Measurements from ENCODE around the gene CITED1.

GRCh38 chrX:72306851-72307645 lies 1.3 kb upstream of the CITED1 start:
- TF ChIP-seq, protein P1, sequence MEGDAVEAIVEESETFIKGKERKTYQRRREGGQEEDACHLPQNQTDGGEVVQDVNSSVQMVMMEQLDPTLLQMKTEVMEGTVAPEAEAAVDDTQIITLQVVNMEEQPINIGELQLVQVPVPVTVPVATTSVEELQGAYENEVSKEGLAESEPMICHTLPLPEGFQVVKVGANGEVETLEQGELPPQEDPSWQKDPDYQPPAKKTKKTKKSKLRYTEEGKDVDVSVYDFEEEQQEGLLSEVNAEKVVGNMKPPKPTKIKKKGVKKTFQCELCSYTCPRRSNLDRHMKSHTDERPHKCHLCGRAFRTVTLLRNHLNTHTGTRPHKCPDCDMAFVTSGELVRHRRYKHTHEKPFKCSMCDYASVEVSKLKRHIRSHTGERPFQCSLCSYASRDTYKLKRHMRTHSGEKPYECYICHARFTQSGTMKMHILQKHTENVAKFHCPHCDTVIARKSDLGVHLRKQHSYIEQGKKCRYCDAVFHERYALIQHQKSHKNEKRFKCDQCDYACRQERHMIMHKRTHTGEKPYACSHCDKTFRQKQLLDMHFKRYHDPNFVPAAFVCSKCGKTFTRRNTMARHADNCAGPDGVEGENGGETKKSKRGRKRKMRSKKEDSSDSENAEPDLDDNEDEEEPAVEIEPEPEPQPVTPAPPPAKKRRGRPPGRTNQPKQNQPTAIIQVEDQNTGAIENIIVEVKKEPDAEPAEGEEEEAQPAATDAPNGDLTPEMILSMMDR (IDR thresholded peaks at IDR 0.05) = no peak
- no peak for TF ChIP-seq POLR2A (IDR thresholded peaks at IDR 0.05)

Data from upper lobe of left lung (tissue), 4 donors.